Fibroblast of lung (primary cell): Measurements from ENCODE around the gene ASXL2. TPM values are rescaled to one million over a fixed set of nuclear protein-coding genes. Genes with fewer than 3 reads are reported as not detected.

Experiments
- DNase-seq, 2 donors: peaks; one replicate each; pipeline versions ENCODE4 v3.0.0 to v3.0.0-alpha.2; 2010; ENCODE audit warnings: low read depth in 2 of 2
- H2AFZ ChIP-seq: 2 replicates; pipeline ENCODE4 v1.5.1; 2012; ENCODE audit warnings: low read length, control low read depth, inconsistent platforms
- H3K27ac ChIP-seq: 2 replicates; pipeline ENCODE4 v1.5.1; 2011; ENCODE audit warnings: low read length, control low read depth; ENCODE audit not compliant: insufficient read depth
- H3K27me3 ChIP-seq: 2 replicates; pipeline ENCODE4 v1.5.1; 2011; ENCODE audit warnings: mild to moderate bottlenecking, low read length; ENCODE audit not compliant: control insufficient read depth, insufficient read depth
- H3K36me3 ChIP-seq: 2 replicates; pipeline ENCODE4 v1.5.1; 2011; ENCODE audit warnings: low read length; ENCODE audit not compliant: control insufficient read depth, insufficient read depth
- H3K4me1 ChIP-seq: 2 replicates; pipeline ENCODE4 v1.5.1; 2011; ENCODE audit warnings: low read length; ENCODE audit not compliant: control insufficient read depth, insufficient read depth; ENCODE audit errors: extremely low read depth
- H3K4me2 ChIP-seq: 2 replicates; pipeline ENCODE4 v1.5.1; 2011; ENCODE audit warnings: low read length, control low read depth; ENCODE audit not compliant: insufficient read depth; ENCODE audit errors: extremely low read depth
- H3K4me3 ChIP-seq, 4 experiments: fragments of 200-600 bp in 1 of 4; sonication (generic) in 1 of 4; replicated peaks in 1 of 4; 2 replicates each; pipeline ENCODE4 v1.5.1; 2011 to 2016; ENCODE audit warnings: low read length in 4 of 4, low read depth in 3 of 4, mild to moderate bottlenecking in 3 of 4, control low read depth in 2 of 4, inconsistent platforms in 1 of 4, mixed read lengths in 1 of 4; ENCODE audit not compliant: insufficient read depth in 1 of 4; ENCODE audit errors: control extremely low read depth in 1 of 4
- H3K79me2 ChIP-seq: 2 replicates; pipeline ENCODE4 v1.5.1; 2012; ENCODE audit warnings: mild to moderate bottlenecking, low read length, inconsistent platforms; ENCODE audit not compliant: control insufficient read depth, insufficient read depth
- H3K9ac ChIP-seq: 2 replicates; pipeline ENCODE4 v1.5.1; 2011; ENCODE audit warnings: mild to moderate bottlenecking, low read length, control low read depth; ENCODE audit not compliant: insufficient read depth
- H3K9me3 ChIP-seq: 2 replicates; pipeline ENCODE4 v1.5.1; 2012; ENCODE audit warnings: low read depth, low read length; ENCODE audit not compliant: control insufficient read depth, insufficient read depth
- H4K20me1 ChIP-seq: 2 replicates; pipeline ENCODE4 v1.5.1; 2011; ENCODE audit warnings: low read length; ENCODE audit not compliant: control insufficient read depth, insufficient read depth; ENCODE audit errors: extremely low read depth
- CTCF ChIP-seq, 2 donors: IDR thresholded peaks in 1 of 2; conservative IDR thresholded peaks in 1 of 2; 1 replicate in 1 of 2; 2 replicates in 1 of 2; pipeline ENCODE4 v1.5.1; 2011 to 2012; ENCODE audit warnings: low read length in 2 of 2, control low read depth in 1 of 2, inconsistent platforms in 1 of 2, low read depth in 1 of 2, mild to moderate bottlenecking in 1 of 2
- EZH2 ChIP-seq: IDR thresholded peaks from 2 replicates; pipeline ENCODE4 v1.5.1; 2012; ENCODE audit warnings: low read length, control low read depth, mild to moderate bottlenecking; ENCODE audit errors: missing control alignments
- polyA plus RNA-seq, 2 donors: library from polyadenylated mRNA; depleted of rRNA in 1 of 2; stranded (reverse) in 1 of 2; unstranded in 1 of 2; fragments of >200 nt; gene quantifications; 2 replicates each; pipeline ENCODE4 v1.2.1, GENCODE V29; 2011 to 2012; ENCODE audit warnings: missing spikeins in 1 of 2
- total RNA-seq: library from RNA; depleted of rRNA; stranded (reverse); fragments of >200 nt; gene quantifications from 2 replicates; pipeline ENCODE4 v1.2.1, GENCODE V29; 2014

Gene ASXL2
- total and polyA plus RNA-seq, 2 donors (not counting 1 experiment from before 2014, with no cell fraction given): 5.9 to 16.6 TPM

- Histone ChIP-seq H3K9ac (no peak overlapping the region), H3K36me3 (no peaks in the 10 kb centered on the region), H3K27me3 (no peaks in the 10 kb centered on the region), H2AFZ (no peak overlapping the region), H3K9me3 (no peaks in the 10 kb centered on the region), H3K27ac (no peak overlapping the region), H3K4me3 (no peak overlapping the region), H4K20me1 (no peaks in the 10 kb centered on the region), H3K79me2 (peaks cover under 1% of the 10 kb centered on the region), H3K4me1 (no peaks in the 10 kb centered on the region), H3K4me2 (no peak overlapping the region)
- TF ChIP-seq CTCF (conservative IDR thresholded peaks at IDR 0.05 in 1 of 2, IDR thresholded peaks at IDR 0.05 in 1 of 2; ENCODE audit: low read depth in 1 of 2, low read length in 2 of 2): no peak
- no peak for TF ChIP-seq EZH2
- no peak for DNase-seq
These were observed 60.7 kb downstream of the ASXL2 start for GRCh38 chr2:25817630-25818029.

- H3K4me3 ChIP-seq: no peak overlapping the region
- peak in 1 of 2 donors; percentile 65 for DNase-seq
- no peaks in the 10 kb centered on the region for H4K20me1 ChIP-seq
- H3K27ac ChIP-seq: no peak overlapping the region
- H2AFZ ChIP-seq: no peak overlapping the region
- H3K9me3 ChIP-seq: no peaks in the 10 kb centered on the region
- TF ChIP-seq CTCF (conservative IDR thresholded peaks at IDR 0.05 in 1 of 2, IDR thresholded peaks at IDR 0.05 in 1 of 2; ENCODE audit: low read depth in 1 of 2, low read length in 2 of 2) (no peak), EZH2 (no peak)
- no peaks in the 10 kb centered on the region for H3K36me3 ChIP-seq
- H3K9ac ChIP-seq: no peak overlapping the region
- H3K27me3 ChIP-seq: no peaks in the 10 kb centered on the region
- H3K4me1 ChIP-seq: no peaks in the 10 kb centered on the region
- no peak overlapping the region for H3K4me2 ChIP-seq
- H3K79me2 ChIP-seq: peaks cover 3% of the 10 kb centered on the region
These were observed 61.3 kb downstream of the ASXL2 start for GRCh38 chr2:25817006-25817405.

GRCh38 chr2:25816249-25816648 lies 62.0 kb downstream of the ASXL2 start:
- H3K9ac ChIP-seq: no peak overlapping the region
- H3K27ac ChIP-seq: no peak overlapping the region
- H3K4me2 ChIP-seq: no peak overlapping the region
- H3K4me3 ChIP-seq: no peak overlapping the region
- H4K20me1 ChIP-seq: no peaks in the 10 kb centered on the region
- H3K27me3 ChIP-seq: no peaks in the 10 kb centered on the region
- DNase-seq: no peak
- H3K36me3 ChIP-seq: no peaks in the 10 kb centered on the region
- no peak for TF ChIP-seq EZH2
- TF ChIP-seq CTCF (conservative IDR thresholded peaks at IDR 0.05 in 1 of 2, IDR thresholded peaks at IDR 0.05 in 1 of 2; ENCODE audit: low read depth in 1 of 2, low read length in 2 of 2): no peak
- H2AFZ ChIP-seq: no peak overlapping the region
- H3K4me1 ChIP-seq: no peaks in the 10 kb centered on the region
- H3K79me2 ChIP-seq: peaks cover 3% of the 10 kb centered on the region
- no peaks in the 10 kb centered on the region for H3K9me3 ChIP-seq
